NCI-H524 treated with DMSO at 0.1 percent for 48 hours (cell line): ENCODE measurements around the gene ARHGAP24.
"Not testable (repeated sequence)": the region's sequence is repeated elsewhere in the genome, so short reads cannot be mapped to it uniquely, and the experiment has no call there.

Experiments used
- DNase-seq: peaks from one replicate; lab custom pipeline; 2025; lab: John Stamatoyannopoulos, UW

Gene ARHGAP24

DNA sequence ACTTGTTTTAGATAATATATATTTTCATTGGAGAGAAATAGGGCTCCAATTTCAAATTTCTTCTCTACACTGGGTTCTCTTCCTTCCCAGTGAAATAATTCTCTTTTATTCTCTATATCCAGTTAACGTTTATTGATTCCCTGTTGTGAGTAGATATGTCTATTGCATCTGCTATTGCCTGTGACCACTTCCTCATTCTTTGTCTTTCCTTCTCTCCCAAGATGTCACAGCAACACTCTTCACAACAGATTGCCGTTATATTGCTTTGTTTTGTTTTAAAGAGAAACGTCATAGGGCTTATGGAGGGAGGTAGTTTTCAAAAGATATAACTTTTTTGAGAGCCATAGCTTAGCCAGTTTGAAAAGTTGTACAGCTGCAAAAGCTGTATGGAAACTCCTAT, 343.8 kb downstream of the ARHGAP24 start:
- no peak for DNase-seq

GRCh38 chr4:85820101-85820500, 345.2 kb downstream of the ARHGAP24 start:
- not testable (repeated sequence) for DNase-seq

DNA sequence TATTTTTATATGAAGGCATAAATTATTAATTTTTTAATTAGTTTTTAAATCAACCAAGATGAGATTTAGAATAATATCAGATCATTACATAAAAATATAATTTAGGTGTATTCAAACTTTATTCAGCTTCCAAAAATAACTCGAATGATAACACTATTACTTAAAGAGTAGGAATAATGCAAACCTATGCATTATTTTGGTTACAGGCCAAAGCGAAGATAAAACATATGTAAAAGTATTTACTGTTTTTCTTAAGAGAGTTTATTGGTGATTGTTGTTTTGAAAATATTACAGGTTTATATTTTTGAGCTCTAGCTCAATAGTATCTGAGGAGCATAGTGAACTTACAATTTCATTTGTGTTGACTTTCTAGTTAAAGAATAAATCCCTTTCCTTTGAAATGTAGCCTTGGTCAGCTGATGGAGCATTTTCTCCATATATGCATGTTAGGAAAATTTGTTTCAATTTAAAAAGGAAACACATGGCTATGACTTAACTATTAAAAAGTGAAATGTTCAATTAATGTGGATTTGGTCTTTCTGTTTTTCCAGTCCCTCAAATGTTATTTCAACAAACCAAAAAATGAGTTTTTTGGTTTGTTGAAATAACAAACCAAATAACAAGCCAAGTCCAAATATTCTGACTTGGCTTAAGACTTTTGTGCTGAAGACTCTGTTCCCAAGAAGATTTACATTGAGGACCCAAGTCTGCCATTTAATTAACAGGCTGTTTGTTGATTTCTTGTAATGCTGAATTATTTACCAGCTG, 346.9 kb downstream of the ARHGAP24 start:
- no peak for DNase-seq

- DNase-seq, result no peak
These were observed 348.3 kb downstream of the ARHGAP24 start for GRCh38 chr4:85823295-85823694.

DNA sequence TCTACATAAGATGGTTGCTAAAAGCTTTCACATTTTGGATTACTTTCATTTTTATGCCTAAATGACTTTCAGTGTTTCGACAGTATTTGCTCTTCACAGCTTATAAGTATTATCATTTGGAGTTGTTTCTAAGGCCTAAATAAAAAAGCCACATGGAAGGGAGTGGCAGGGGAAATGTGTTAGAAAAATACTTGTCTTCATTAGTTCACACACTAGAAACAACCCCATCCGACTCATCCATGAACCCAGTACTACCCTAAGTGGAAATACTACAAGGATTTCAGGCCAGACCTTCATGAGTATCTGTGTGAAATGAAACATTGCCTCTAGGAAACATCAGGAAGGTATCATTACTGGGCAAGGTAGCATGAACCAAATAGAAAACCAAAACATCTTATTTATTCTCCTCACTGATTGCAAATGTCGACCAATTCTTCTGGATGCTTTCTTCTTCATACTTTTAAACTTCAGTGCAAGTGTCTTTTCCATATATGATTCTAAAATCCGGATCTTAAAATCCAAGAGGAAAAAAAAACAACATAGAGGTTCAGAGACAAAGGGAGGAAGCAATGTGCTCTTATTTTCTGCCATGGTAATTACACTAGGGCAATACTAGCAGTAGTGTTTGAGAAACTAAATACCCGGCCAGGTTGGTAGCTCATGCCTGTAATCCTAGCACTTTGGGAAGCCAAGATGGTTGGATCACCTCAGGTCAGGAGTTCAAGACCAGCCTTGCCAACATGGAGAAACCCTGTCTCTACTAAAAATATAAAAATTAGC, 349.4 kb downstream of the ARHGAP24 start:
- no peak for DNase-seq

DNA sequence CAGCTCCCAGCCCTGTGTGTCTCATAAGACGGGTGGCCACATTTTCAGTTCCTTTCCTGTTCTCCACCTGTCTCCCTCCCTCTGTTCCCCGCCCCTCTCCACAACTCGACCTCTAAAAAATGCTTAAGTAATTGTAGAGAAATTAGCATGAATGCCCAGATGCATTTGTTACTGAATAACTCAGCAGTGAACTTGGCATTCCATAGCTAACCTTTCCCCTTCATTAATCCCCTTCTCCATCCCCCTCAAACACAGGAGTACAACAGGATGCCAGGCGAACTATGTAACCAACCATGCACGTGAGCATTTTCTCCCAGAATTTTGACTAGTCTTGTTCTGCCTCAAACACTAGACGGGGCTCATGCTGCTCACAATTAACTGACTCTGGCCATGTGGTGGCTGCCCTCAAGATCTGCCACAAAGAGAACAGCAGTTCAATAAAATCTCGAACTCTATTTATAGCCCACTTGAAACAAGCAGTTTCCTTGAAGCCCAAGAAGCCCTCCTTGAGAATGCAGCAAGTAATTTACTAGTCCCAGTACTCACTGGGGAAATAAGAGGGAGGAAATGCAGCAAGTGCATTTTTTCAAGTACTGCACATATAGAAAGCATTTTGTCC, 351.2 kb downstream of the ARHGAP24 start:
- DNase-seq, result peak; percentile 90

- peak; percentile 57 for DNase-seq
These were observed 353.3 kb downstream of the ARHGAP24 start for GRCh38 chr4:85828027-85828890.

DNA sequence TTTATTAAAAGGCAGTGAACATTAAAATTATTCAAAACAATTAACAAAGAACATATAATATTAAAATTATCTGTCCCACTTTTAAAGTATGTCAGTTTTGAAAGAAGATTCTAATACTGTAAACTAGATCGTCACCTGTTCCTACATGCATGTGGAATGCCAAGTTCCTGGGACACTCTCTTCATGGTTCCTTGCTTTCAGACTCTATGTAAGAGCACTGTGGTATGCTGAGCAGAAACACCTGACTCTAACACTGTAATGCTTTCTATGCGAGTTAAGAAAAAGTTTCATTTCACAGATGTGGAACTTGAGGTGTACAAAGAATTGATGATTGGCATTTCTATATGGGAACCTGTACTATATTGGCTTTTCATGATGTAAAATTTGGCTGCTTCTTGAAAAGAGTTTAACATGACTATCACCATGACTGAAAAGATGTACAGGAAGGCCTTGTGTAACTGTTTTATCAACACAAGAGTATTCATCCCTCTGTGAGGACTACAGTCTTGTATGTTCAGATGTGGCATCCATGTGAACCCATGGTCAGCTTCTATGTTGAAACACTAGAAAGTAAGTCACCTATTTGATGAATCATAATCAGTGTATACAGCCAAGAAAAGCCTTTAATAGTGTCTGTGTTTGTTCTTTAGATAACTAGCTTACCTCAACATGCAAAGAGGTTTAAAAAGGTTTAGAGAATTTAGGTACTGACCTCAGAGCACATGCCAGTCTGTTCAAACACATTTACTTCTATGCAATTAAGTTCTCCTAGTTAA, 354.5 kb downstream of the ARHGAP24 start:
- DNase-seq, result no peak

DNA sequence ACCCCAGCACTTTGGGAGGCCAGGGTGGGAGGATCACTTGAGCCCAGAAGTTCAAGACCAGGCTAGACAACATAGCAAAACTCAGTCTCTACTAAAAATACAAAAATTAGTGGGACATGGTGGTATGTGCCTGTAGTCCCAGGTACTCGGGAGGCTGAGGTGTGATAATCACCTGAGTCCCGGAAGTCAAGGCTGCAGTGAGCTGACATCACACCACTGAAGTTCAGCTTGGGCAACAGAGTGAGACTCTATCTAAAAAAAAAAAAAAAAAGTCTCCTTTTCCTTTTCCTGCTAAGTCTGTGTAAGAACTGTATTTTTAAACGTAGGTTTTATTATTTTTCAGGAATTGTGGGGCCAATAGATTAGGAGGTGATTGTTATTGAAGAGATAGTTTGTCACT, 356.7 kb downstream of the ARHGAP24 start:
- no peak for DNase-seq

DNA sequence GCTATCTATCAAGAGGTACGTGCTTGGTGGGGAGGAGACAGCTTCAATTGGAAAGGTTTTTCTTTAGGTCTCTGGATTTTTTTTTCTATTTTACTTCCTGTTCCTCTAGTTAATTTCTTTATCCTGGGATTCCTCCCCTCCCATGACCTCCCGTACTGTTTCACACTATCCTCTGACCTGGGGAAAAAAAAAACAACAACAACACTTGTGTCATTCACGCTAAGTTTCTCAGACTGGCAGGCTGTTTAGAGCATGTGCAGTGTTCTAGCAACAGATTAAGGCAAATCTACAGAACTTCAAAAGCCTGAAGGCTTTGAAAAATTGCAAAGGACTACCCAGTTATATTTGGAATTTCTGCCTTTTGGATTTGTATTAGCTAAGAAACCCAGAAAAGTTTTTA, 358.4 kb downstream of the ARHGAP24 start:
- no peak for DNase-seq

- no peak for DNase-seq
These were observed 360.0 kb downstream of the ARHGAP24 start for GRCh38 chr4:85834934-85835333.

DNA sequence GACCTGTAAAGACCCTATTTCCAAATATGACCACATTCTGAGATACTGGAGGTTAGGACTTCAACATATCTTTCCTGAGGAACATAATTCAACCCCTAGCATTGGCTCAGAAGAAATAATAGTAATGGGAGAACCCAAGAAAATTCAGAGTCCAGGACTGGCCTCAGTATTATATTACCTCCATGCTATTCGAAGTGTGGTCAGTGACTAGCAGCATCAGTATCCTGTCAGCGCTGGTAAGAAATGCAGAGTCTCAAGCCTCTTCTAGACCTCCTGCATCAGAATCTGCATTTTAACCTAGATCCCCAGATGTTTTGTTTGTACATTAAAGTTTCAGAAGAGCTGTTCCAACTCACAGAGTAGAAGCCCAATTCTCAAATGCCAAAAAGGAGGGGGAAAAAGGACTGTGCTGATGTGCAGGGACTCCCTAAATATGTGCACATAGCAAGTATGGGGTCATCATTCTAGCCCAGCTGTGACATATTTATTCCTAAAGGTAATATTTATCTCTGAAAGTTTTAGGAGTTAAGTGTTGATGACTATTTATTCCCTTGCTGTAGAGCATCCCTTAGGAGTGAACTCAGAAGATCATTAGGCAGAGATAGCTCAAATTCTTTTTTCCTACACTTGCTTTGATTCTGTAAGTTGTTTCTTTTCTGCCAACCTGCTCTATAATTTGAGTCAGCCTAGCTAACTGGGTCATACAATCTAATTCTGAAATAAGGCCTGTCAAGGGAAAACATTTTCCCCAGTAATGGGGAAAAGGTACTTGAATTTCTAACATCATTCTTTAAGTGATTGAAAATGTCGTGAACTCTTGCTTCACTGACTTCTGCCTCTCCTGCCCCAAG, 361.9 kb downstream of the ARHGAP24 start:
- DNase-seq, result no peak

- no peak for DNase-seq
These were observed 362.4 kb downstream of the ARHGAP24 start for GRCh38 chr4:85837439-85837733.

GRCh38 chr4:85839981-85840451, 365.1 kb downstream of the ARHGAP24 start:
- DNase-seq, result not testable (repeated sequence)

DNA sequence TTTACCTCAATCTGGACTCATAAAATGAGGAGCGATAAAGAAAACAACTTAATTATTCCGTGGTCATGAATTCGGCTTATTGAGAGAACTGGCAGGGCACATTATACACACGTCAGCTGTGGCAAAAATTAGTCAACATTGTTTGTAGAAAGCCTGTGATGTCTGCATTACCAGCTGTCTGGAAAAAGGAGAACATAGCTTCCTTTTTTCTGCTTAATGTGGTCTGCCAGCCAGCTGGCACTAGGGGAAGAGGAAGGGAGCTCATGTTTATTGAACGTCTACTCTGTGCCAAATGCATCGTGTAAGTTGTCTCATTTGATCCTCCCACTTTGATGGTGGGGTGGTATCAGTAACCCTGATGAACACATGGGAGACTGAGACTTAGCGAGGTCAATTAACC, 367.6 kb downstream of the ARHGAP24 start:
- DNase-seq, result no peak

GRCh38 chr4:85853740-85854139, 378.8 kb downstream of the ARHGAP24 start:
- DNase-seq, result not testable (repeated sequence)

DNA sequence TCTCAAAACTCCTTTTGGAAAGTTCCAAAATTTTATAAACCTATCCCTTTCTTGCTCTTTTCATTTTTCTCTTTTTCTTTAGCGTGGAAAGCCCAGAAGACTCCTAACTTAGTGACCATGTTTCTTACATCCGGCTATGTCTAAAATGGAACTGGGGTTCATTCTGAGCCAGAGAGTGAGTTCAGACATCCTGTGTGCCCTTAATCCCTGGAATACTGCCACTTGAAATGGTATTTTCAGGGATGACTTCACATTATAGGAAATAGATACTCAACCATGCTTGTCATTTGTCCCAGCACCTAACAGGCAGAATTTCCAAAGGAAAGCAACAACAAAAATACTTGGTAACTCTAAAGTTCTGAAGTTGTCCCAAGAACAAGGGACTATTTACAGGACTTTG, 379.6 kb downstream of the ARHGAP24 start:
- no peak for DNase-seq

DNA sequence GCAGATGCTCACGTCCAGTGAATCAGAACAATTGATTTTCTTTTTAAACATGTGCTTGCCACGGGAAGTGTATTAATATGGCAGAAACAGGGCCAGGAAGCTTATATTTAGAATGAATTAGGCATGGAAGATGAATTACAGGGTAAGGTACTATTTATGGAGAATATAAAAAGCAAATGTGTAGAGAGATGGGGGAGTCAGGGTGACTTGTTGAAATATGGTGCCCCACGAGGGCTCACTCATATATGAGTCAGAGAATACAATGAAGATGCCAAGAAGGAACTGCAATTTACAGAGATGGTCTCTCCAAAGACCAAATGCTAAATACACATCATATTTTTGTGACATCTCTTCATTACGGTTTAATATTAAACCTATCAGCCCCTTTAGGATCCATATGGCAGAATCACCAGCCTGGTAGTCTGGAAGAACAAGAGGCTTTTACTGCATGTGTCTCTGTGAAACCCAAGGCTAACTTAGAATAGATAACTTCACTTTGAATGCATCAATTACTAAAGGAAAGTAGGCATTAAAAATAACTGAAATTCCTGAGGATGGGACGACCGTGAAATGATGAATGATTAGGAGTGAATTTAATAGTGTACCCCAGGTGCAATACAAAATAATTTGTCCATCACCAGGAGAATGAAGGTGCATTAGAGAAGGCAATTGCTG, 385.3 kb downstream of the ARHGAP24 start:
- DNase-seq, result no peak

DNA sequence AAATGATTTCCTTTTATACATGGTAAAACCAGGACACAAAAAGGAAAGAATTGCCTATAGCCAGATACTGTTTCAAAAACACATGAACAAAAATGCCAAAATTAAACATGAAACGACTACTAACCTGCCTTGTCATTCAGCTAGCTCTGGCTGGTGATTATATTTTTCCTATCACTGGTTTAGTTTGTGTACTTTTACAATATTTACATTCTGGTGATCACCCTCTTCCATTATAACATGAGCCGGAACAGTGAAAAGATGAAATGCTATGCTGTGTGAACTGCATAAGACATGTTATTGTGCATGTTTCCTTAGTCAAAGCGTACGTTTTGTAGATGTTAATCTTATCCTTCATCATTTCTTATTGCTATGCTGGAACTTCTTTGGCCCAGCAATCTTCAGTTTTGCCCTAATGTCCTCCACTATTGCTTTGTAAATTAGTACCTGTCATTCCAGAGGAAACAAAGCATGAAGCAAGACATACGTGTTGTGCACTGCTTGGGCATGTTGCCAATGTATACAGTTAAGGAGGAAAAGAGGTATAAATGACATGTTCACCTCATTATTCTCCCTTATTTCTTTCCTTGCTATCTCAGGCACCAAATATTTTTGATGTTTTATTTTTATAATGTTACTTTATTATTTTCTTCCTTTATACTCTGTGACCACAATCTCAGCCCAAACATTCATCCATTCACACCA, 386.3 kb downstream of the ARHGAP24 start:
- no peak for DNase-seq
